Effector memory CD4-positive, alpha-beta T cell (primary cell): ENCODE data around the gene KIAA1328.

Experiments used
- DNase-seq, 3 donors: peaks; one replicate each; pipeline ENCODE4 v3.0.0-alpha.2; 2020
- H3K27ac ChIP-seq: 2 replicates; pipeline ENCODE4 v1.7.0; 2013; ENCODE audit warnings: mild to moderate bottlenecking, low read length, moderate library complexity; ENCODE audit not compliant: insufficient read depth, poor library complexity, severe bottlenecking
- H3K27me3 ChIP-seq: replicated peaks from 2 replicates; pipeline ENCODE4 v1.7.0; 2013; ENCODE audit warnings: mild to moderate bottlenecking, low read length; ENCODE audit not compliant: insufficient read depth, control insufficient read depth, poor library complexity, severe bottlenecking
- H3K36me3 ChIP-seq: 2 replicates; pipeline ENCODE4 v1.7.0; 2013; ENCODE audit warnings: mild to moderate bottlenecking, low read length, moderate library complexity; ENCODE audit not compliant: control insufficient read depth, insufficient read depth
- H3K4me1 ChIP-seq: 2 replicates; pipeline ENCODE4 v1.7.0; 2013; ENCODE audit warnings: low read length, mild to moderate bottlenecking; ENCODE audit not compliant: control insufficient read depth, insufficient read depth, poor library complexity, severe bottlenecking
- H3K4me3 ChIP-seq: 2 replicates; pipeline ENCODE4 v1.7.0; 2013; ENCODE audit warnings: low read length, low read depth, mild to moderate bottlenecking; ENCODE audit not compliant: insufficient read depth, poor library complexity, severe bottlenecking
- H3K9me3 ChIP-seq: 2 replicates; pipeline ENCODE4 v1.7.0; 2013; ENCODE audit warnings: mild to moderate bottlenecking, low read length, moderate library complexity; ENCODE audit not compliant: control insufficient read depth

Gene KIAA1328

DNA sequence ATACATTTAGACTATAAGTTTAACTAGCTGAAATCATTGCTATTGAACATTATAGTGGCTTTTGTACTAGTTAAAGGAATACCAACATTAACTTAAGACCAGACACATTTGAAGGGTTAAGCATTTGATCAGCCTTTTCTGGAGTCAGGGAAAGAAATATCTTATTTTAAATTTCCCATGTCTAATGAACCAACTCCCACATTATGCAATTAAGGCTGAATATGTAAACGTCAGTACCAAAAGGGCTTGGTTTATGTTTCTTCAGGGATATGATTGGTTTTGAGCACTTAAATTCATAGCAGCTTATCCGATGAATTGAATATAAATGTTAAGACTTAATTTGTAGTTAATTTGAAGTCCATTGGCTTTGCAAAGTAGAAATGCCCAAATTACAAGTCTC, 344.5 kb downstream of the KIAA1328 start:
- H3K4me3 ChIP-seq = no peak overlapping the region
- H3K4me1 ChIP-seq = no peaks in the 10 kb centered on the region
- H3K27me3 ChIP-seq = no peaks in the 10 kb centered on the region
- no peak for DNase-seq
- H3K9me3 ChIP-seq = no peaks in the 10 kb centered on the region
- H3K36me3 ChIP-seq = no peaks in the 10 kb centered on the region
- H3K27ac ChIP-seq = no peak overlapping the region

DNA sequence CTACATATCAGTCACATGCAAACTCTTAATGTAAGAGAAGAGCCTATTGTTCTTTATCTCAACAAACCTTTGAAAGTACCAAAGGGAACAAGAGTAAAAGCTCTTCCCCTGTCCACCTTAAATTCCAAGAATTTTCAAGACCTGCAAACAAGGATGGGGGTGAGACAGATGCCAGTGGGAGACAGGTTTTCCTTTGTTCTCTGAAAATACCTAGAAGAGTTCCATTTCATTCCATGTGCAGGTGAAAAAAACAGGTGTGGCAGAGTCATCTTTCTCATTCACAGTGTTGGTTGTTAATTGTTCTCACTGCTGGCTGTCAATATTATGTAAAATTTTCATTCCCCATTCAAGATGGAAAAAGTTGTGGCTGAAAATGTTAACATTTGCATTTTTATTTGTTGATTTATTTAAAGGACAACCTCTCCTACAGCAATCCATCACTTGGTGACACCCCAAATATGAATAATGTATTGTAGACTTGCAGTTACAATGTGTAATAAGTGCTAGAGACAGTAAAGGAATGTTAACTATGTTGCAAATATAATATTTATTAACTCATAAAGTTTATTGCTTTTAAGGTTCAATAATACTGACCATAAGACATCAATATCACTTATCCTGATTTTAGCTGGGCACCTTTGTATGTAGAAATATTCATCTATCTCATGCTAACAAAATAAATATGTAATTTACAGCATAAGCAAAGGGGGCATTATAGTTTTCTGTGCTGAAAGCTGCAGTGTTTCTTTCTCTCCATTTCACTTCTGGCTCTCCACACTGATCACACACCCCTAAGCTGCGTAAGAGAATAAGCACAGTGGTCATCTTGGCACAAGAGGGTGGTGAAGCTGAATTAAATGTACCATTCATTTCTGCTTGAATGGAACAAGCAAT, 347.0 kb downstream of the KIAA1328 start:
- H3K27ac ChIP-seq = no peak overlapping the region
- no peaks in the 10 kb centered on the region for H3K4me1 ChIP-seq
- H3K9me3 ChIP-seq = no peaks in the 10 kb centered on the region
- H3K4me3 ChIP-seq = no peak overlapping the region
- H3K36me3 ChIP-seq = no peaks in the 10 kb centered on the region
- DNase-seq = no peak
- no peaks in the 10 kb centered on the region for H3K27me3 ChIP-seq

- no peaks in the 10 kb centered on the region for H3K36me3 ChIP-seq
- H3K4me1 ChIP-seq = no peaks in the 10 kb centered on the region
- no peak overlapping the region for H3K27ac ChIP-seq
- DNase-seq = no peak
- no peaks in the 10 kb centered on the region for H3K27me3 ChIP-seq
- no peak overlapping the region for H3K4me3 ChIP-seq
- no peaks in the 10 kb centered on the region for H3K9me3 ChIP-seq
These were observed 347.7 kb downstream of the KIAA1328 start for GRCh38 chr18:37176621-37176934.

DNA sequence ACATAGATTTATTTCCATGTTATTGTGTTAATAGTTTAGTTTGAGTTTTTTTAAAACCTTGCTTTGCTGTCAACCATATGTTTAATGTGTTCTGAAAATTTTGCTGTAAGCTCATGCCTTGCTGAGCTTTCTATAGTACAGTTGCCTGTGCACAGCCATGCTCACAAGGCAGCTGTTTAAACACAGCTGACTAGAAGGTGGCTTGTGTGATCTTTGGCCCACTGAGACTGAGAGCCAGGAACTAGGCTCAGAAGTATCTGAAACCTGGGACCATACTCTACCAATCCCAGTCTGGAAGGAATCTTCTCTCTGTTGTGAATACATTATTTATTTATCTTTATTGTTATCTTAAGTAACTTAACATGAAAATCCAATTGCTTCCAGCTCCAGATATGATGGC, 350.5 kb downstream of the KIAA1328 start:
- Histone ChIP-seq H3K9me3 (no peaks in the 10 kb centered on the region), H3K36me3 (no peaks in the 10 kb centered on the region), H3K4me3 (no peak overlapping the region), H3K27ac (no peak overlapping the region), H3K27me3 (no peaks in the 10 kb centered on the region), H3K4me1 (no peaks in the 10 kb centered on the region)
- DNase-seq = no peak

DNA sequence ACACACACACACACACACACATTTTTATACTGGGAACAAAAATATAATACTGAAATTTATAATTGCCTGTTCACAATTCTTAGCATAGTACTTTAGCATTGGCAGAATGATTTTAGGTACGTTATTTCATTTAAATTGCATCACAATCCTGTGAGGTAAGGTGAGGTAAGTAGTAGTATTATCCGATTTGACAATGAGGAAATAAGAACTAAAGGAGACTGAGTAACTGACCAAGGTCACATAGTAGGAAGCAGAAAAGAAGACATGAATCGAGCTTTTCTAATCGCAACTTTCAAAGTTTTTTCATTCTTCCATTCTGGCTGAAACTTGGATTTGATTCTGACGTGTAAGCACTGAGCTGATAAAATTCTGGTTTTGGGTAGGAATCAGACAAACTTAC, 351.2 kb downstream of the KIAA1328 start:
- Histone ChIP-seq H3K9me3 (no peaks in the 10 kb centered on the region), H3K4me3 (no peak overlapping the region), H3K27me3 (no peaks in the 10 kb centered on the region), H3K36me3 (no peaks in the 10 kb centered on the region), H3K4me1 (no peaks in the 10 kb centered on the region), H3K27ac (no peak overlapping the region)
- DNase-seq = no peak

DNA sequence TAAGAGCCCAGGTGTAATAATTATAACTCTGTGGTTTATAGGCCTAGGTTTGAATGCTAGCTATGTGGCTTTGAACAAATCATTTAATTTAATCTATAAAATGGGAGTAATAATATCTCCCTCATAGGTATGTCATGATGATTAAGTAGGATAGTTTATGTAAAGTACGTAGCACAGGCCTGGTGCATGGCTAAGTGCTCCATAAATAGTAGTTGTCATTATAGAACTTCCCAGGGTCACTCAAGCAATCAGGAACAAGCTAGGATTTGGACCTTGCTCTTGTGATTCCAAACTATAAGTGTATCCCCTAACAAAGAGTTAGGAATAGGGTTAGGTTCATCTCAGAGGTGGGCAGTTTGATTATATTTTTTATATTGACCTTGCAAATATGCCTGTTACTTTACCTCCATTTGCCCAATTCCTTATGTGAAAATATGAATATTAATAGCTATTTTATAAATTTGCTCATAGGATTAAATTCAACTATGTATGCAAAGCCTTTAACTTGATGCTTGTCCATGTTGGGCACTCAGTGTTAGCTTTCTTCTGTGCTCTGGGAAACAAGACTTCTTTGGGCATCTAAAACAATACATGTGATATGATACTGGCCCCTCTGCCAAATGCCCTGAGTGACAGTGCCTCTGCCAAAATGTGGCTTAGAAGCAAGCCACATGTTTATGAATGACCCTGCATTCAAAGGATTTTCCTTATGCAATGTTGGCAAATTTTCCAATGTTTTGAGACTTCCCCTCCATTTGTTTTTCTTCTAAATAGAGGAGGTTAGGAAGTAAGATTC, 353.6 kb downstream of the KIAA1328 start:
- Histone ChIP-seq H3K4me3 (no peak overlapping the region), H3K9me3 (no peaks in the 10 kb centered on the region), H3K36me3 (no peaks in the 10 kb centered on the region), H3K27me3 (no peaks in the 10 kb centered on the region), H3K27ac (no peak overlapping the region), H3K4me1 (no peaks in the 10 kb centered on the region)
- DNase-seq = no peak

- no peak overlapping the region for H3K27ac ChIP-seq
- no peak overlapping the region for H3K4me3 ChIP-seq
- H3K4me1 ChIP-seq = no peaks in the 10 kb centered on the region
- no peak for DNase-seq
- no peaks in the 10 kb centered on the region for H3K27me3 ChIP-seq
- H3K36me3 ChIP-seq = no peaks in the 10 kb centered on the region
- H3K9me3 ChIP-seq = no peaks in the 10 kb centered on the region
These were observed 355.4 kb downstream of the KIAA1328 start for GRCh38 chr18:37184209-37184868.

- Histone ChIP-seq H3K27me3 (no peaks in the 10 kb centered on the region), H3K9me3 (no peaks in the 10 kb centered on the region), H3K4me1 (no peaks in the 10 kb centered on the region), H3K36me3 (no peaks in the 10 kb centered on the region), H3K4me3 (no peak overlapping the region), H3K27ac (no peak overlapping the region)
- no peak for DNase-seq
These were observed 359.3 kb downstream of the KIAA1328 start for GRCh38 chr18:37188016-37188791.

GRCh38 chr18:37199741-37200140, 370.8 kb downstream of the KIAA1328 start:
- Histone ChIP-seq H3K27me3 (no peaks in the 10 kb centered on the region), H3K4me1 (no peaks in the 10 kb centered on the region), H3K4me3 (no peak overlapping the region), H3K9me3 (peaks cover 5% of the 10 kb centered on the region), H3K27ac (no peak overlapping the region), H3K36me3 (no peaks in the 10 kb centered on the region)
- no peak for DNase-seq
